Peyer's patch (tissue), 4 donors: ENCODE measurements around the gene MPL. TPM values are rescaled to one million over a fixed set of nuclear protein-coding genes. Genes with fewer than 3 reads are reported as not detected.
A peak's percentile ranks its signal among the peaks of the same experiment; 100 is the strongest.

ENCODE experiments used
- DNase-seq, 3 donors: peaks; one replicate each; pipeline ENCODE4 v3.0.0-alpha.2; 2017 to 2019
- H3K27ac ChIP-seq, 4 donors: fragments of 200-600 bp; sonication (generic); one replicate each; pipeline ENCODE4 v1.5.1; 2016 to 2019
- H3K27me3 ChIP-seq, 2 donors: fragments of 200-600 bp; sonication (generic); one replicate each; pipeline ENCODE4 v1.5.1; 2019
- H3K36me3 ChIP-seq, 3 donors: fragments of 200-600 bp; sonication (generic); one replicate each; pipeline ENCODE4 v1.5.1; 2016 to 2019
- H3K4me1 ChIP-seq, 4 donors: fragments of 200-600 bp; sonication (generic); one replicate each; pipeline ENCODE4 v1.5.1; 2016 to 2019
- H3K4me3 ChIP-seq, 4 donors: fragments of 200-600 bp; sonication (generic); 1 replicate in 3 of 4; 2 replicates in 1 of 4; pipeline ENCODE4 v1.5.1; 2016 to 2019; ENCODE audit warnings: mild to moderate bottlenecking in 1 of 4
- H3K9me3 ChIP-seq, 4 donors: fragments of 200-600 bp; sonication (generic); one replicate each; pipeline ENCODE4 v1.5.1; 2016 to 2019; ENCODE audit warnings: mild to moderate bottlenecking in 1 of 4
- POLR2A ChIP-seq, 2 donors: fragments of 450-650 bp; IDR thresholded peaks; one replicate each; pipeline ENCODE4 v1.5.1; 2017; ENCODE audit warnings: antibody characterized with exemption in 2 of 2, mild to moderate bottlenecking in 2 of 2, moderate library complexity in 2 of 2
- total RNA-seq, 4 donors: library from RNA; depleted of rRNA; stranded (reverse); fragments of >200 nt; gene quantifications; one replicate each; pipeline ENCODE4 v1.1.0, GENCODE V29; 2016
- TF ChIP-seq, protein P1 (sequence below), 6 experiments: fragments of 450-650 bp in 4 of 6; fragments of 200-600 bp in 2 of 6; sonication (generic) in 1 of 6; IDR thresholded peaks; one replicate each; pipeline ENCODE4 v1.5.1; 2017 to 2019; ENCODE audit warnings: antibody characterized with exemption in 6 of 6, mild to moderate bottlenecking in 3 of 6, moderate library complexity in 1 of 6

Gene MPL
- total RNA-seq, 4 donors from 2014 or later = not detected

DNA sequence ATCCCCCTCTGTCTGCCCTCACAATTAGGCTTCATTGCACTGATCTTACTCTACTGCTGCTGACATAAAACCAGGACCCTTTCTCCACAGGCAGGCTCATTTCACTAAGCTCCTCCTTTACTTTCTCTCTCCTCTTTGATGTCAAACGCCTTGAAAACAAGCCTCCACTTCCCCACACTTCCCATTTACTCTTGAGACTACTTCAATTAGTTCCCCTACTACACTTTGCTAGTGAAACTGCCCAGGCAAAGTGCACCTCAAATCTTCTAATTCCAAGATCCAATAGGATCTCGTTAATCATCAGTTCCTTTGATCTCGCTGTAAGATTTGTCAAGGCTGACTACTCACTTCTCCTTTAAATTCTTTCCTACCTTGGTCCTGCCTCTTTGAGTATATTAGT is 15.3 kb downstream of the MPL start:
- Histone ChIP-seq H3K27me3 (no peaks in the 10 kb centered on the region), H3K4me1 (peaks cover 0 to 14% (median 3%) of the 10 kb centered on the region in 4 donors), H3K9me3 (no peaks in the 10 kb centered on the region), H3K4me3 (no peak overlapping the region), H3K36me3 (no peaks in the 10 kb centered on the region), H3K27ac (no peak overlapping the region)
- DNase-seq = no peak
- TF ChIP-seq POLR2A (IDR thresholded peaks at IDR 0.05) = no peak
- TF ChIP-seq, protein P1, sequence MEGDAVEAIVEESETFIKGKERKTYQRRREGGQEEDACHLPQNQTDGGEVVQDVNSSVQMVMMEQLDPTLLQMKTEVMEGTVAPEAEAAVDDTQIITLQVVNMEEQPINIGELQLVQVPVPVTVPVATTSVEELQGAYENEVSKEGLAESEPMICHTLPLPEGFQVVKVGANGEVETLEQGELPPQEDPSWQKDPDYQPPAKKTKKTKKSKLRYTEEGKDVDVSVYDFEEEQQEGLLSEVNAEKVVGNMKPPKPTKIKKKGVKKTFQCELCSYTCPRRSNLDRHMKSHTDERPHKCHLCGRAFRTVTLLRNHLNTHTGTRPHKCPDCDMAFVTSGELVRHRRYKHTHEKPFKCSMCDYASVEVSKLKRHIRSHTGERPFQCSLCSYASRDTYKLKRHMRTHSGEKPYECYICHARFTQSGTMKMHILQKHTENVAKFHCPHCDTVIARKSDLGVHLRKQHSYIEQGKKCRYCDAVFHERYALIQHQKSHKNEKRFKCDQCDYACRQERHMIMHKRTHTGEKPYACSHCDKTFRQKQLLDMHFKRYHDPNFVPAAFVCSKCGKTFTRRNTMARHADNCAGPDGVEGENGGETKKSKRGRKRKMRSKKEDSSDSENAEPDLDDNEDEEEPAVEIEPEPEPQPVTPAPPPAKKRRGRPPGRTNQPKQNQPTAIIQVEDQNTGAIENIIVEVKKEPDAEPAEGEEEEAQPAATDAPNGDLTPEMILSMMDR (IDR thresholded peaks at IDR 0.05) = no peak

DNA sequence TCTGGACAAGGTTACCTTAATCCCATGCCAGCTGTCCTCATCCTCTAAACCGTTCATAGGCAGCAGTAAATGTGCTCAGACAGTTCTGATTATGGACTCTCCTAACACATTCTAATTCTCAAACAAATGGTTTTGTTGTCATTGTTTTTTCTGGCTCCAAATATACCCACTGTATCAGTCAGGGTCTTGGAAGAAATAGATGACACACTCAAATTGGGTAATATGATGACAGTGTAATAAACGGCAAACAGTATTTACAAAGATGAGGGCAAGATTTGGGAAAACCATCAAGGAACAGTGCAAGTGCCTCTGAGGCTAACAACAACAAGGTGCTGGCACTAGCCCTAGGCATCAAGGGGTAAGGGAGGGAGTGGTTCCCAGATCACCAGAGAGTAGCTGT is 16.9 kb downstream of the MPL start:
- peaks cover 5 to 16% (median 6%) of the 10 kb centered on the region in 4 donors for H3K4me1 ChIP-seq
- H3K9me3 ChIP-seq = no peaks in the 10 kb centered on the region
- no peak for DNase-seq
- H3K36me3 ChIP-seq = no peaks in the 10 kb centered on the region
- H3K4me3 ChIP-seq = no peak overlapping the region
- H3K27me3 ChIP-seq = no peaks in the 10 kb centered on the region
- H3K27ac ChIP-seq = no peak overlapping the region
- TF ChIP-seq POLR2A (IDR thresholded peaks at IDR 0.05) = no peak

DNA sequence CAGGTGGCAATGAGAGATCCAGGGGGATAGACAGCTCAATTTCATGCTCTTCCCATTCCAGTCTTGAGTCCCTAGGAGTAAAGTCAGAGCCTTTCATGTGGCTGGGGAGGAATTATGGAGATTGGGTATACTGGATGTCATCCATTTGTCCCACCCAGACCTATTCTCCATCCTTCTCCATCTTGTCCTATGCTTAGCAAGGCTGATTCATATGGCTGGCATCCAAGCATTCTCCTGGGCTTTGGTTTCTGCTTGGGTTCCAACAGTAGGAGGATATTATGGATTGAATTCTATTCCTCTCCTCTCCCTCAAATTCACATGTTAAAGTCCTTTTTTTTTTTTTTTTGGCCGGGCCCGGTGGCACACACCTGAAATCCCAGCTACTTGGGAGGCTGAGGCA is 17.3 kb downstream of the MPL start:
- no peak overlapping the region for H3K27ac ChIP-seq
- no peaks in the 10 kb centered on the region for H3K27me3 ChIP-seq
- peaks cover 5 to 19% (median 6%) of the 10 kb centered on the region in 4 donors for H3K4me1 ChIP-seq
- H3K4me3 ChIP-seq = no peak overlapping the region
- H3K9me3 ChIP-seq = no peaks in the 10 kb centered on the region
- TF ChIP-seq, protein P1 (IDR thresholded peaks at IDR 0.05) = no peak
- TF ChIP-seq POLR2A (IDR thresholded peaks at IDR 0.05) = no peak
- H3K36me3 ChIP-seq = no peaks in the 10 kb centered on the region
- no peak for DNase-seq

DNA sequence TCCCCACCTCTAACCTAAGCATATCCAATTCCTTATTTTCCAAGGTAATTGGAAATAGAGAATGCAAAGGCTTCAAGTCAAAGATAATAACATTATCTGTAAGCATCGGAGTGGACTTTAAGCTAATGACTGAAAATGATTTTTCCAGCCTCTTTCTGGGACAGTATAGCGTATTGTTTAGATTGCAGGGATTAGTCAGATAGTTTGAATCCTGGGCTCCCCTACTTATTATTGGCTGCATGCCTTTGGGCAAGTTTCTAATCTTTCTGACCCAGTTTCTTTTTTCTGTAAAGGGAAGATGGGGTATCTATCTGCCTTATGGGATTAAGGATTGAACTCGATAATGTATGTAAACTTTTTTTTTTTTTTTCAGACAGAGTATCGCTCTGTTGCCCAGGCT is 19.6 kb downstream of the MPL start:
- no peak for DNase-seq
- Histone ChIP-seq H3K4me3 (no peak overlapping the region), H3K36me3 (peaks cover 0 to 19% (median 0%) of the 10 kb centered on the region in 3 donors), H3K4me1 (peaks cover 5 to 28% (median 6%) of the 10 kb centered on the region in 4 donors), H3K27ac (no peak overlapping the region), H3K27me3 (no peaks in the 10 kb centered on the region), H3K9me3 (no peaks in the 10 kb centered on the region)
- TF ChIP-seq POLR2A (IDR thresholded peaks at IDR 0.05) = no peak
- TF ChIP-seq, protein P1 (IDR thresholded peaks at IDR 0.05) = no peak

DNA sequence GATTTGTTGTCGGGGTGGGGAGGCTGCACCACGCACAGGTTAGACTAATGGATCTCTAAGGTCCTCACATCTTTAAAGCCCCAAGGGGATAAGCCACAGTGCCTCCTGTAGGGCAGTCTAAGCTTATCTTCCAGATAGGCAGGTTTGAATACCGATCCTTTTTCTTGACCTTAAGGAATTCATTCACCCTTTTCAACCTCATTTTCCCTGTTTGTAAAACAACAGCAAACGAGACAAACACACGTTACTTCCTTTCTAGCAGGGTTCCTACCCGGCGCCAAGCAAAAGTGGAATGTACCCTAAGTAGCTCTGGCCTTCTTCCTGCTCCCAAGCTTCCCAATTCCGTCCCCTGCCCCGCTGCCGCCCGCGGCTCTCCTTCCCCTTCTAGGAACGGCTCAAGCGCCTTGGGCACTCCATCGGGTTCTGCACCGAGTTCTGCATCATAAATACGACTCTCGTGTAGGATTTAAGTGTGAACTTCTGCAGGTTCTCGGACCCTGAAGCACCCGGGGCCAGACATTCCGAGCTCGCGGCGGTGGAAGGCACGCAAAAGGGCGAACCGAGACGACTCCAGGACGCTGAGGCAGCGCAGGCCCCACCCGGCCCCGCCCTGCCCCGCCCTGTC is 20.6 kb downstream of the MPL start:
- Histone ChIP-seq H3K9me3 (no peaks in the 10 kb centered on the region), H3K27ac (peak overlapping the region; percentile 83 to 94 (median 94)), H3K4me3 (peak overlapping the region; percentile 53 to 66 (median 62)), H3K36me3 (peaks cover 0 to 28% (median 0%) of the 10 kb centered on the region in 3 donors), H3K4me1 (peaks cover 5 to 35% (median 6%) of the 10 kb centered on the region in 4 donors), H3K27me3 (no peaks in the 10 kb centered on the region)
- DNase-seq = peak in 1 of 3 donors; percentile 17
- TF ChIP-seq POLR2A (IDR thresholded peaks at IDR 0.05) = peak; percentile 46 to 73
- TF ChIP-seq, protein P1 (IDR thresholded peaks at IDR 0.05) = peak in 4 of 6 experiments; percentile 25 to 64 (median 58)
